Panc1 (cell line): ENCODE data around the gene TSPAN14.

Source experiments
- POLR2AphosphoS5 ChIP-seq: IDR thresholded peaks from 2 replicates; pipeline ENCODE4 v1.6.1; 2012; ENCODE audit warnings: mild to moderate bottlenecking, low read depth, low read length, moderate library complexity
- REST ChIP-seq, 2 experiments: IDR thresholded peaks; 2 replicates each; pipeline ENCODE4 v1.6.1; 2011 to 2012; ENCODE audit warnings: low read depth in 2 of 2, control low read depth in 1 of 2, low read length in 1 of 2, mild to moderate bottlenecking in 1 of 2, moderate library complexity in 1 of 2; ENCODE audit not compliant: insufficient read depth in 1 of 2
- SIN3A ChIP-seq: IDR thresholded peaks from 2 replicates; pipeline ENCODE4 v1.6.1; 2012; ENCODE audit warnings: low read depth, mild to moderate bottlenecking, low read length, moderate library complexity, borderline replicate concordance; ENCODE audit not compliant: insufficient read depth
- TCF7L2 ChIP-seq: IDR thresholded peaks from 2 replicates; pipeline ENCODE4 v1.6.1; 2011; ENCODE audit warnings: mild to moderate bottlenecking, low read depth, low read length, inconsistent platforms
- TF ChIP-seq, protein P1 (sequence below): fragments of 450-650 bp; IDR thresholded peaks from 2 replicates; pipeline ENCODE4 v1.5.1; 2017; ENCODE audit warnings: mild to moderate bottlenecking

GRCh38 chr10:80545258-80545881, 91.3 kb downstream of the TSPAN14 start:
- no peak for TF ChIP-seq POLR2AphosphoS5
- TF ChIP-seq, protein P1, sequence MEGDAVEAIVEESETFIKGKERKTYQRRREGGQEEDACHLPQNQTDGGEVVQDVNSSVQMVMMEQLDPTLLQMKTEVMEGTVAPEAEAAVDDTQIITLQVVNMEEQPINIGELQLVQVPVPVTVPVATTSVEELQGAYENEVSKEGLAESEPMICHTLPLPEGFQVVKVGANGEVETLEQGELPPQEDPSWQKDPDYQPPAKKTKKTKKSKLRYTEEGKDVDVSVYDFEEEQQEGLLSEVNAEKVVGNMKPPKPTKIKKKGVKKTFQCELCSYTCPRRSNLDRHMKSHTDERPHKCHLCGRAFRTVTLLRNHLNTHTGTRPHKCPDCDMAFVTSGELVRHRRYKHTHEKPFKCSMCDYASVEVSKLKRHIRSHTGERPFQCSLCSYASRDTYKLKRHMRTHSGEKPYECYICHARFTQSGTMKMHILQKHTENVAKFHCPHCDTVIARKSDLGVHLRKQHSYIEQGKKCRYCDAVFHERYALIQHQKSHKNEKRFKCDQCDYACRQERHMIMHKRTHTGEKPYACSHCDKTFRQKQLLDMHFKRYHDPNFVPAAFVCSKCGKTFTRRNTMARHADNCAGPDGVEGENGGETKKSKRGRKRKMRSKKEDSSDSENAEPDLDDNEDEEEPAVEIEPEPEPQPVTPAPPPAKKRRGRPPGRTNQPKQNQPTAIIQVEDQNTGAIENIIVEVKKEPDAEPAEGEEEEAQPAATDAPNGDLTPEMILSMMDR = no peak
- TF ChIP-seq TCF7L2 = no peak
- TF ChIP-seq REST (IDR thresholded peaks at IDR 0.05; ENCODE audit: insufficient read depth in 1 of 2, low read depth in 2 of 2, low read length in 1 of 2) = no peak
- no peak for TF ChIP-seq SIN3A
